ENCODE results near the gene DPP10.
"Not testable (repeated sequence)": the region's sequence is repeated elsewhere in the genome, so short reads cannot be mapped to it uniquely, and the experiment has no call there.

GRCh38 chr2:115022013-115022412 lies 579.6 kb downstream of the DPP10 start:
- TF ChIP-seq EP300, POLR2A (IDR thresholded peaks at IDR 0.05): not testable (repeated sequence)
